GM19372 (cell line): ENCODE results near the gene OLAH.

Source experiments
- ATAC-seq: cut with Tn5 transposase; IDR thresholded peaks from one replicate; pipeline ENCODE4 v1.9.1; 2021; ENCODE audit warnings: mild to moderate bottlenecking, low read depth, moderate library complexity; ENCODE audit not compliant: unreplicated experiment

The OLAH gene

DNA sequence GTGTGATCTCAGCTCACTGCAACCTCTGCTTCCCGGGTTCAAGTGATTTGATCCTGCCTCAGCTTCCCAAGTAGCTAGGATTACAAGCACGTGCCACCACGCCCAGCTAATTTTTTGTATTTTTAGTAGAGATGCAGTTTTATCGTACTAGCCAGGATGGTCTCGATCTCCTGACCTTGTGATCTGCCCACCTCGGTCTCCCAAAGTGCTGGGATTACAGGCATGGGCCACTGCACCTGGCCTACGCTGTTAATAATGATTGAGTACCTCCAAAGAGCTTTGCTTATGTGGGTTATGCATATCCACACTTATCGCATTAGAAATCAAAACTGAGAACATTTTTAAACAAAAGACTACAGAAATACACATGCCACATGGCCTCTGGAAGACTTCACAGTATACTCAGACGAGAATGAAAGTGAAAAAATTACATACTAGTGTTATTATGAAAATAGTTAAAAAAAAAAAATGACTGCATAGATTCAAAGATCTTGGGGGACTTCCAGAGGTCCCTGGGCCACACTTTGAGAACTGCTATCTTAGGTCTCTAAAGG is 78.8 kb downstream of the OLAH start:
- peak; percentile 70 for ATAC-seq
